ENCODE measurements around the gene SLAMF7.

The SLAMF7 gene

GRCh38 chr1:160768295-160768657 is 29.2 kb downstream of the SLAMF7 start:
- TF ChIP-seq, protein P1, sequence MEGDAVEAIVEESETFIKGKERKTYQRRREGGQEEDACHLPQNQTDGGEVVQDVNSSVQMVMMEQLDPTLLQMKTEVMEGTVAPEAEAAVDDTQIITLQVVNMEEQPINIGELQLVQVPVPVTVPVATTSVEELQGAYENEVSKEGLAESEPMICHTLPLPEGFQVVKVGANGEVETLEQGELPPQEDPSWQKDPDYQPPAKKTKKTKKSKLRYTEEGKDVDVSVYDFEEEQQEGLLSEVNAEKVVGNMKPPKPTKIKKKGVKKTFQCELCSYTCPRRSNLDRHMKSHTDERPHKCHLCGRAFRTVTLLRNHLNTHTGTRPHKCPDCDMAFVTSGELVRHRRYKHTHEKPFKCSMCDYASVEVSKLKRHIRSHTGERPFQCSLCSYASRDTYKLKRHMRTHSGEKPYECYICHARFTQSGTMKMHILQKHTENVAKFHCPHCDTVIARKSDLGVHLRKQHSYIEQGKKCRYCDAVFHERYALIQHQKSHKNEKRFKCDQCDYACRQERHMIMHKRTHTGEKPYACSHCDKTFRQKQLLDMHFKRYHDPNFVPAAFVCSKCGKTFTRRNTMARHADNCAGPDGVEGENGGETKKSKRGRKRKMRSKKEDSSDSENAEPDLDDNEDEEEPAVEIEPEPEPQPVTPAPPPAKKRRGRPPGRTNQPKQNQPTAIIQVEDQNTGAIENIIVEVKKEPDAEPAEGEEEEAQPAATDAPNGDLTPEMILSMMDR (IDR thresholded peaks at IDR 0.05; ENCODE audit: poor library complexity, severe bottlenecking), result no peak
- H3K9me3 ChIP-seq (ENCODE audit: severe bottlenecking), result no peaks in the 10 kb centered on the region
- H3K36me3 ChIP-seq (ENCODE audit: low read depth), result no peaks in the 10 kb centered on the region
- H3K4me3 ChIP-seq (ENCODE audit: severe bottlenecking), result no peak overlapping the region
- H3K27me3 ChIP-seq (ENCODE audit: insufficient read depth, poor library complexity, severe bottlenecking), result no peaks in the 10 kb centered on the region
- ATAC-seq (ENCODE audit: low read depth), result no peak
- no peak for DNase-seq (ENCODE audit: low spot score)
- no peak overlapping the region for H3K27ac ChIP-seq (ENCODE audit: poor library complexity, severe bottlenecking)
- H3K4me1 ChIP-seq (ENCODE audit: insufficient read depth, poor library complexity, severe bottlenecking), result peaks cover 7% of the 10 kb centered on the region

DNA sequence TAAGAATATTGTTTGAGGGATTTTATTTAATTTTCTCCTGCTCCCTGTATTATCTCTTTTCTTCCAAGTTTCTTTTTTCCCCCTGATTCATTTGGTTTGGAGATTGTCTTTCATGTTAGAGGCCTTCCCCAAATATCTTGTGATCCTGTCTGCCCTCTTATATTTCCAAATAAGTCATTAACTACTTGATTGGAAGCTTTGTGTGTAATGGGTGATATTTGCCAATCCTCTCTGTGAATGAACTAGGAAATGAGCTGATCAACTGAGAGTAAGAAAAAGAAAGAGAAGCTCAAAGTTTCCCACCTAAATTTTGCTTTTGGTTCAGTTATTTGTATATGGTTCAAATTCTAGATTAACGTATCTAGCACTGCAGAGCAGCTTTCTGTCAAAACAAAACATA is 33.3 kb downstream of the SLAMF7 start:
- TF ChIP-seq, protein P1 (IDR thresholded peaks at IDR 0.05; ENCODE audit: poor library complexity, severe bottlenecking), result no peak
- Histone ChIP-seq H3K9me3 (ENCODE audit: severe bottlenecking) (no peaks in the 10 kb centered on the region), H3K36me3 (ENCODE audit: low read depth) (no peaks in the 10 kb centered on the region), H3K27ac (ENCODE audit: poor library complexity, severe bottlenecking) (no peak overlapping the region), H3K4me1 (ENCODE audit: insufficient read depth, poor library complexity, severe bottlenecking) (peaks cover 6% of the 10 kb centered on the region), H3K27me3 (ENCODE audit: insufficient read depth, poor library complexity, severe bottlenecking) (no peaks in the 10 kb centered on the region), H3K4me3 (ENCODE audit: severe bottlenecking) (no peak overlapping the region)
- no peak for DNase-seq (ENCODE audit: low spot score)
- no peak for ATAC-seq (ENCODE audit: low read depth)

DNA sequence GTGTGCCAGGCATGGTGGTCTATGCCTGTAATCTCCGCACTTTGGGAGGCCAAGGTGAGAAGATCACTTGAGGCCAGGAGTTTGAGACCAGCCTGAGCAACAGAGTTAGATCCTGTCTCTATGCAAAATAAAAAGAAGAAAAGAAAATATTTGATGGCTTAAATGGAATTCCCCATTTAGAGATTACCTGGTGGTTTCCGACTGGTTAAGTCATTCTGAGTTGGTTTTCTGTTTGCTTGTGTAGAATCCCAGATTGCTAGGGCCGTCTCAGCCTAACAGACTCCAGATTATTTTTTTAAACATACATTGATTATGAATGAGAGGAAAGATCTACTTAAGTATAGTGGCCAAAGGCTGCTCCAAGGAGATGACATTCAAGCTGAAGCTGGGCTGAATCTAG is 34.0 kb downstream of the SLAMF7 start:
- no peaks in the 10 kb centered on the region for H3K9me3 ChIP-seq (ENCODE audit: severe bottlenecking)
- TF ChIP-seq, protein P1 (IDR thresholded peaks at IDR 0.05; ENCODE audit: poor library complexity, severe bottlenecking), result no peak
- no peak overlapping the region for H3K27ac ChIP-seq (ENCODE audit: poor library complexity, severe bottlenecking)
- no peaks in the 10 kb centered on the region for H3K27me3 ChIP-seq (ENCODE audit: insufficient read depth, poor library complexity, severe bottlenecking)
- H3K4me3 ChIP-seq (ENCODE audit: severe bottlenecking), result no peak overlapping the region
- DNase-seq (ENCODE audit: low spot score) (no peak), ATAC-seq (ENCODE audit: low read depth) (no peak)
- no peaks in the 10 kb centered on the region for H3K36me3 ChIP-seq (ENCODE audit: low read depth)
- H3K4me1 ChIP-seq (ENCODE audit: insufficient read depth, poor library complexity, severe bottlenecking), result no peaks in the 10 kb centered on the region

DNA sequence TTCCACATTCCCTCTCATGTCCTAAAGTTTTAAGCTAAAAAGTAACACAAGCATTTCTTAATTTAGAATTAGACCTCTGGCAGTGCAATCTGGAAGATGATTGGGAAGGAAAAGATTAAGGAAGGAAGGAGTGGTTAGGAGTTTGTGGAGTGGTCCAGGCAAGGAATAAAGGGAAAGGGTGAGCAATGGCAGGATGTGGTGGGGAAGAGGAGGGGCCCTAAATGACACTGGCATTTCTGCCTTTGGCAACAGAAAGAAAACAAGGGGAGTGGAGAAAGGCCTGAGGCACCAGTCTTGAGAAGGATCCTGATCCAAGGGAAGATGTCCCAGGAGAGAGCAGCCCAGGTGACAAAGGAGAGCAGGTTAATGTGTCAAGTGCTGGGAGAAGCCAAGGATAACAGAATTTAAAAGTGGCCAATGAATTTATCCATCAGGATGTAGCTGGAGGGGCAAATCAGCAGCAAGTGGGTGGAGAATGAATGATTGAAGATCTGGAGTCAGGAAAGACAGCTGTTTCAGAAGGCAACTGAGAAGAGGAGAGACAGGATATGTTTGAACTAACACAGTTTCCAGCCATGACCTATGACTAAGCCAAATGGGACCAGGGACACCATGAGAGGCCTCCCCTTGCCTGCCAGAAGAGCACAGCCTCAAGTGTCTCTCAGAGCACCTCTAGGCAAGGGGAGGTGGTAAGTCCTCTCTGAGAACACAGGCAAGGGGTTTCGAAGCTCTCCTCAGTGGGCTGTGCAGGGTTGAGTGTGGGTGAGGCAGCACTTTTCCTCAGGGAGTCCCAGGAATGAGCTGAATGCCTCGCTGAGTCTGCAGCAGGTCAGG is 36.1 kb downstream of the SLAMF7 start:
- Histone ChIP-seq H3K27me3 (ENCODE audit: insufficient read depth, poor library complexity, severe bottlenecking) (no peaks in the 10 kb centered on the region), H3K4me3 (ENCODE audit: severe bottlenecking) (no peak overlapping the region), H3K27ac (ENCODE audit: poor library complexity, severe bottlenecking) (no peak overlapping the region), H3K4me1 (ENCODE audit: insufficient read depth, poor library complexity, severe bottlenecking) (no peaks in the 10 kb centered on the region), H3K9me3 (ENCODE audit: severe bottlenecking) (no peaks in the 10 kb centered on the region), H3K36me3 (ENCODE audit: low read depth) (no peaks in the 10 kb centered on the region)
- ATAC-seq (ENCODE audit: low read depth) (no peak), DNase-seq (ENCODE audit: low spot score) (no peak)
- TF ChIP-seq, protein P1 (IDR thresholded peaks at IDR 0.05; ENCODE audit: poor library complexity, severe bottlenecking), result no peak

GRCh38 chr1:160776178-160776577 is 37.1 kb downstream of the SLAMF7 start:
- H3K36me3 ChIP-seq (ENCODE audit: low read depth), result no peaks in the 10 kb centered on the region
- ATAC-seq (ENCODE audit: low read depth) (no peak), DNase-seq (ENCODE audit: low spot score) (no peak)
- no peaks in the 10 kb centered on the region for H3K27me3 ChIP-seq (ENCODE audit: insufficient read depth, poor library complexity, severe bottlenecking)
- no peak overlapping the region for H3K27ac ChIP-seq (ENCODE audit: poor library complexity, severe bottlenecking)
- no peaks in the 10 kb centered on the region for H3K4me1 ChIP-seq (ENCODE audit: insufficient read depth, poor library complexity, severe bottlenecking)
- TF ChIP-seq, protein P1 (IDR thresholded peaks at IDR 0.05; ENCODE audit: poor library complexity, severe bottlenecking), result no peak
- H3K9me3 ChIP-seq (ENCODE audit: severe bottlenecking), result no peaks in the 10 kb centered on the region
- H3K4me3 ChIP-seq (ENCODE audit: severe bottlenecking), result no peak overlapping the region

Measured in RWPE2 (cell line).